Transverse colon (tissue), 4 donors: ENCODE data around the gene UBE2C.

Experiments
- EP300 ChIP-seq: sonication (generic); formaldehyde crosslinking; IDR thresholded peaks from one replicate; pipeline ENCODE4 v1.6.1; 2017; ENCODE audit warnings: antibody characterized with exemption, low read depth
- POLR2A ChIP-seq: fragments of 450-650 bp; IDR thresholded peaks from one replicate; pipeline ENCODE4 v1.6.1; 2016; ENCODE audit warnings: antibody characterized with exemption, mild to moderate bottlenecking, moderate library complexity
- POLR2AphosphoS5 ChIP-seq, 3 donors: sonication (generic); formaldehyde crosslinking; IDR thresholded peaks; one replicate each; pipeline ENCODE4 v1.6.1; 2016; ENCODE audit warnings: antibody characterized with exemption in 3 of 3
- TF ChIP-seq, protein P1 (sequence below), 5 experiments: fragments of 200-600 bp in 3 of 5; fragments of 450-650 bp in 2 of 5; sonication (generic) in 3 of 5; IDR thresholded peaks; 1 replicate in 2 of 5; 2 replicates in 3 of 5; pipeline ENCODE4 v1.5.1; 2016 to 2017; ENCODE audit warnings: antibody characterized with exemption in 5 of 5, inconsistent platforms in 3 of 5, mild to moderate bottlenecking in 2 of 5, moderate library complexity in 1 of 5

DNA sequence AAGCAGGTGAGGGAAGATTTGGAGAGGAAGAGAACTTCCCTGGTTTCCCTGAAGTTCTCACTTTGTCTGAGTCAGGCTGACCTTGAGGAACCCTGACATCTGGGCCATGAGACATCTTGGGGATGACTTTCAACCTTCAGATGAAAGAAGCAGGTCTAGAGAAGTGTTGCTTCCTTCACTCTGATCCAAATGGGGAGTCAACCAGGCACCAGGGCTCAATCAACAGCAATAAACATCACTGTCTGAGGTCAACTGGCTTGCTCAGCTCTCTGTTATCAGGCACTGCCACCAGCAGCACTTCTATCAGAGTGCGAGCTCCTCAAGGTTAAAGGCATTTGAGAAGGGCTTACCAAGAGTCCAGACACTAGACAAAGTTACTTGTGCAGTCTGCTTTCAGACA is 38.5 kb downstream of the UBE2C start:
- TF ChIP-seq, protein P1, sequence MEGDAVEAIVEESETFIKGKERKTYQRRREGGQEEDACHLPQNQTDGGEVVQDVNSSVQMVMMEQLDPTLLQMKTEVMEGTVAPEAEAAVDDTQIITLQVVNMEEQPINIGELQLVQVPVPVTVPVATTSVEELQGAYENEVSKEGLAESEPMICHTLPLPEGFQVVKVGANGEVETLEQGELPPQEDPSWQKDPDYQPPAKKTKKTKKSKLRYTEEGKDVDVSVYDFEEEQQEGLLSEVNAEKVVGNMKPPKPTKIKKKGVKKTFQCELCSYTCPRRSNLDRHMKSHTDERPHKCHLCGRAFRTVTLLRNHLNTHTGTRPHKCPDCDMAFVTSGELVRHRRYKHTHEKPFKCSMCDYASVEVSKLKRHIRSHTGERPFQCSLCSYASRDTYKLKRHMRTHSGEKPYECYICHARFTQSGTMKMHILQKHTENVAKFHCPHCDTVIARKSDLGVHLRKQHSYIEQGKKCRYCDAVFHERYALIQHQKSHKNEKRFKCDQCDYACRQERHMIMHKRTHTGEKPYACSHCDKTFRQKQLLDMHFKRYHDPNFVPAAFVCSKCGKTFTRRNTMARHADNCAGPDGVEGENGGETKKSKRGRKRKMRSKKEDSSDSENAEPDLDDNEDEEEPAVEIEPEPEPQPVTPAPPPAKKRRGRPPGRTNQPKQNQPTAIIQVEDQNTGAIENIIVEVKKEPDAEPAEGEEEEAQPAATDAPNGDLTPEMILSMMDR (IDR thresholded peaks at IDR 0.05): no peak
- TF ChIP-seq EP300 (no peak), POLR2AphosphoS5 (IDR thresholded peaks at IDR 0.05) (no peak), POLR2A (no peak)
